SK-N-SH (cell line): ENCODE results near the gene DOK1. TPM values are rescaled to one million over a fixed set of nuclear protein-coding genes. Genes with fewer than 3 reads are reported as not detected.

ENCODE experiments used
- CTCF ChIA-PET: fragments of 300-600, 350-600 bp; formaldehyde crosslinking; extraction: SDS; loops from one replicate; lab custom pipeline; 2021; lab: Yijun Ruan, JAX
- POLR2A ChIA-PET: fragments of 350-600 bp; sonication (Branson Sonifier 250); formaldehyde crosslinking; extraction: SDS; loops from one replicate; lab custom pipeline; 2020; ENCODE audit warnings: antibody characterized with exemption, inconsistent platforms; lab: Yijun Ruan, JAX
- DNase-seq: peaks from one replicate; pipeline ENCODE4 v3.0.0; 2012
- H2AFZ ChIP-seq: fragments of 200-600 bp; sonication (generic); 2 replicates; pipeline ENCODE4 v1.8.1; 2016; ENCODE audit warnings: antibody characterized with exemption, mild to moderate bottlenecking, low read depth
- H3F3A ChIP-seq: fragments of 200-600 bp; sonication (generic); replicated peaks from 2 replicates; pipeline ENCODE3; 2016; ENCODE audit warnings: antibody characterized with exemption, mild to moderate bottlenecking; ENCODE audit not compliant: insufficient read depth
- H3K27ac ChIP-seq, 2 experiments: fragments of 200-500 bp in 1 of 2; fragments of 200-600 bp in 1 of 2; sonication (Bioruptor generic) in 1 of 2; sonication (generic), shearing (Covaris generic) in 1 of 2; 2 replicates each; pipeline versions ENCODE4 v1.5.1 to v1.6.1; 2014 to 2016; ENCODE audit warnings: low read depth in 2 of 2, inconsistent platforms in 1 of 2, low read length in 1 of 2, mild to moderate bottlenecking in 1 of 2, mixed read lengths in 1 of 2
- H3K27me3 ChIP-seq: fragments of 200-600 bp; sonication (generic), shearing (Covaris generic); 2 replicates; pipeline ENCODE4 v1.6.1; 2016; ENCODE audit warnings: mixed run types; ENCODE audit not compliant: insufficient read depth
- H3K36me3 ChIP-seq, 2 experiments: fragments of 200-500 bp in 1 of 2; fragments of 200-600 bp in 1 of 2; sonication (Bioruptor generic) in 1 of 2; sonication (generic) in 1 of 2; replicated peaks in 1 of 2; 2 replicates each; pipeline versions ENCODE3 to v1.5.1; 2014 to 2016; ENCODE audit warnings: low read length in 1 of 2, mild to moderate bottlenecking in 1 of 2; ENCODE audit not compliant: insufficient read depth in 2 of 2, control insufficient read depth in 1 of 2
- H3K4me1 ChIP-seq, 2 experiments: fragments of 200-500 bp in 1 of 2; fragments of 200-600 bp in 1 of 2; sonication (Bioruptor generic) in 1 of 2; sonication (generic), shearing (Covaris generic) in 1 of 2; 2 replicates each; pipeline versions ENCODE4 v1.5.1 to v1.6.1; 2014 to 2016; ENCODE audit warnings: low read depth in 1 of 2, low read length in 1 of 2, mixed run types in 1 of 2; ENCODE audit not compliant: insufficient read depth in 2 of 2, control insufficient read depth in 1 of 2
- H3K4me2 ChIP-seq: fragments of 200-600 bp; sonication (generic), shearing (Covaris generic); 2 replicates; pipeline ENCODE4 v1.6.1; 2017; ENCODE audit warnings: mixed run types
- H3K4me3 ChIP-seq, 2 experiments: fragments of 200-500 bp in 1 of 2; fragments of 200-600 bp in 1 of 2; sonication (Bioruptor generic) in 1 of 2; sonication (generic), shearing (Covaris generic) in 1 of 2; 2 replicates each; pipeline versions ENCODE4 v1.5.1 to v1.8.1; 2014 to 2016; ENCODE audit warnings: low read depth in 2 of 2, inconsistent platforms in 1 of 2, low read length in 1 of 2, mild to moderate bottlenecking in 1 of 2, mixed read lengths in 1 of 2, moderate library complexity in 1 of 2
- H3K79me2 ChIP-seq: fragments of 200-600 bp; sonication (generic); 2 replicates; pipeline ENCODE4 v1.8.1; 2017; ENCODE audit warnings: mild to moderate bottlenecking; ENCODE audit not compliant: insufficient read depth
- H3K9ac ChIP-seq: fragments of 200-600 bp; sonication (generic); 2 replicates; pipeline ENCODE4 v1.6.1; 2017; ENCODE audit warnings: mixed run types
- H3K9me2 ChIP-seq: fragments of 200-600 bp; sonication (generic); 2 replicates; pipeline ENCODE4 v1.6.1; 2017; ENCODE audit warnings: mixed run types
- H3K9me3 ChIP-seq: fragments of 200-600 bp; sonication (generic); 2 replicates; pipeline ENCODE4 v1.6.1; 2017; ENCODE audit warnings: mixed run types, mild to moderate bottlenecking, moderate library complexity
- H4K20me1 ChIP-seq: fragments of 200-600 bp; sonication (generic); 2 replicates; pipeline ENCODE4 v1.6.1; 2017; ENCODE audit warnings: mild to moderate bottlenecking, mixed run types; ENCODE audit not compliant: insufficient read depth
- CTCF ChIP-seq: fragments of 200-600 bp; sonication (generic); IDR thresholded peaks from 2 replicates; pipeline ENCODE4 v1.6.1; 2017; ENCODE audit warnings: antibody characterized with exemption, mild to moderate bottlenecking, moderate library complexity
- EP300 ChIP-seq, 2 experiments: IDR thresholded peaks; 2 replicates each; pipeline versions ENCODE4 v1.4.0 to v1.6.1; 2012; ENCODE audit warnings: borderline replicate concordance in 1 of 2, low read depth in 1 of 2, low read length in 1 of 2
- EZH2phosphoT487 ChIP-seq: fragments of 200-600 bp; sonication (generic); IDR thresholded peaks from 2 replicates; pipeline ENCODE4 v1.6.1; 2017; ENCODE audit warnings: low read depth, mixed run types, mild to moderate bottlenecking, antibody characterized with exemption, moderate library complexity, borderline replicate concordance
- FOXJ3 ChIP-seq: sonication (generic); formaldehyde crosslinking; IDR thresholded peaks from 2 replicates; pipeline ENCODE4 v1.5.1; 2020; ENCODE audit warnings: mild to moderate bottlenecking, missing genetic modification reagents
- FOXM1 ChIP-seq: IDR thresholded peaks from 2 replicates; pipeline ENCODE4 v1.4.0; 2012; ENCODE audit warnings: low read depth, mild to moderate bottlenecking
- GABPA ChIP-seq: IDR thresholded peaks from 2 replicates; pipeline ENCODE4 v1.4.0; 2012; ENCODE audit warnings: low read depth, mild to moderate bottlenecking
- IRF3 ChIP-seq: fragments of 150-350 bp; IDR thresholded peaks from 2 replicates; pipeline ENCODE4 v1.6.1; 2016; ENCODE audit warnings: mild to moderate bottlenecking, low read depth, low read length
- MEF2A ChIP-seq: IDR thresholded peaks from 2 replicates; pipeline ENCODE4 v1.4.0; 2012; ENCODE audit warnings: low read depth, borderline replicate concordance
- MXI1 ChIP-seq: IDR thresholded peaks from 2 replicates; pipeline ENCODE4 v1.6.1; 2012; ENCODE audit warnings: mild to moderate bottlenecking, low read depth, low read length, improper control_type of control experiment
- NFIC ChIP-seq: IDR thresholded peaks from 2 replicates; pipeline ENCODE4 v1.4.0; 2012; ENCODE audit warnings: borderline replicate concordance
- PBX3 ChIP-seq: IDR thresholded peaks from 2 replicates; pipeline ENCODE4; 2012
- RAD21 ChIP-seq: IDR thresholded peaks from 2 replicates; pipeline ENCODE4 v1.6.1; 2012; ENCODE audit warnings: mild to moderate bottlenecking, low read length
- RCOR1 ChIP-seq: fragments of 150-350 bp; IDR thresholded peaks from 2 replicates; pipeline ENCODE4 v1.6.1; 2017; ENCODE audit warnings: antibody characterized with exemption, low read length
- SIN3A ChIP-seq: IDR thresholded peaks from 2 replicates; pipeline ENCODE4 v1.6.1; 2012; ENCODE audit warnings: low read depth, mild to moderate bottlenecking, low read length, moderate library complexity, borderline replicate concordance
- TCF12 ChIP-seq: IDR thresholded peaks from 2 replicates; pipeline ENCODE4 v1.4.0; 2012
- USF2 ChIP-seq: fragments of 150-350 bp; IDR thresholded peaks from 2 replicates; pipeline ENCODE4 v1.6.1; 2017; ENCODE audit warnings: antibody characterized with exemption, low read length, low read depth, borderline replicate concordance
- YY1 ChIP-seq: IDR thresholded peaks from 2 replicates; pipeline ENCODE4 v1.4.0; 2012; ENCODE audit warnings: low read depth, mild to moderate bottlenecking
- ZBTB33 ChIP-seq: IDR thresholded peaks from 2 replicates; pipeline ENCODE4 v1.4.0; 2012; ENCODE audit warnings: low read depth, borderline replicate concordance
- WGBS: methylation state at CpG from one replicate; pipeline ENCODE4 v1.1.6; 2017; ENCODE audit warnings: low lambda C conversion rate; 5-methylcytosine and 5-hydroxymethylcytosine counted together
- polyA plus RNA-seq, 3 experiments: library from polyadenylated mRNA; depleted of rRNA; stranded (reverse); fragments of >200 nt; gene quantifications; 2 replicates each; pipeline ENCODE4 v1.2.3, GENCODE V29; 2012
- TF ChIP-seq, protein P1 (sequence below): IDR thresholded peaks from 2 replicates; pipeline ENCODE4 v1.4.0; 2012; ENCODE audit warnings: low read depth, borderline replicate concordance

Gene DOK1
- polyA plus RNA-seq, 1 of the 3 experiments (the other 2 are of a cell fraction), result 25.3 TPM

DNA sequence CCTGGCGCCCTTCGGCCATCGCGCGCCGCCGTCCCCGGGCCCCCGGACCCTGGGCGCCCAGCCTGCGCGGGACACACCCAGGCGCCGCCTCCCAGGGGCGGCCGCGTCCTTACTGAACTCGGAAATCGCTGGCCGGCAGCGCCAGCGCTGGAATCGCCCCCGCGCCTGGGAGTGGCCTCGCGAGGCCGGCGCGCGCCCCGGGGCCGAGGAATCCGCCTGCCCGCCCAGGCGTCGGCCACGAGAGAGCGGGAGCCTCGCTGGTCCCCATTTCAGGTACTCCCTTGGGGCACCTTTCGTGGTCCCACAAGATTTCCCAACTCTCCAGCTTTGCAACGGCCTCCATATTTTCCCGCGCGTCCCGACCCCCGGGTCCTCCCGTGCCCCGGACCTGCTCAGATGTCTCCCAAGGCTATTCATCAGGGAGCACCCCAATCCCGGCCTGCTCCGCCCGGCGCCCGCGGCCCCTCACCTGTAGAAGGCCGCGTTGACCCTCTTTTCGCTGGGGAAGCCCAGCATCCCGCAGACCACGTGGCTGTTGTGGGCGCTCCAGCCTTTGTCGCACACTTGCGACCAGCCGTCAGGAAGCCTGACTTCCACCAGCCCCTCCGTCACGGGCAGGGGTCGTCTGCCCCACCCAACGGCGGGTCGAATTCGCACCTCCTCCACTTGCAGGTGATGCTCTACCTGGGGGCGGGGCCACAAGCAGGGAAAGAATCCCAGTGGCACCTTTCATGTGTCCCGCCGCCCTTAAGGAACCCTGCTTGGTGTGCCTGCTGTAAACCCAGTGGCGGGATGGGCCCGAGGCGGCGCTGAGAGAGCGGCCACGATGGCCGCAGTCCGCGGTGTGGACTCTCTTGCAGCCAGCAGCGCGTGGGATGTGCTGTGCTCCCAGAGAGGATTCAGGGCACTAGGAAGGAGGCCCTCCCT lies 5.4 kb upstream of the DOK1 start (continued):
- TF ChIP-seq ZBTB33, result no peak
- no peak for TF ChIP-seq IRF3
- TF ChIP-seq RAD21, result no peak
- TF ChIP-seq SIN3A, result no peak
- no peak for TF ChIP-seq CTCF
- no peak for TF ChIP-seq GABPA
- no peak for TF ChIP-seq RCOR1
- TF ChIP-seq MXI1, result peak; percentile 80

- Histone ChIP-seq H3F3A (peaks cover 13% of the 10 kb centered on the region), H3K4me3 (peak overlapping the region in 1 of 2 experiments; percentile 52; a peak in 1 of 4 replicates), H3K27me3 (no peaks in the 10 kb centered on the region), H3K27ac (no peak overlapping the region), H3K79me2 (peaks cover 53% of the 10 kb centered on the region), H4K20me1 (no peaks in the 10 kb centered on the region), H2AFZ (no peak overlapping the region), H3K9me3 (no peaks in the 10 kb centered on the region), H3K9me2 (no peaks in the 10 kb centered on the region), H3K4me1 (peaks cover 9 to 40% of the 10 kb centered on the region in 2 experiments; a peak in 3 of 4 replicates), H3K9ac (no peak overlapping the region), H3K4me2 (peak overlapping the region; percentile 91; the same call in 1 of the 2 replicates), H3K36me3 (peaks cover 4 to 15% of the 10 kb centered on the region in 2 experiments)
- POLR2A ChIA-PET, result no interaction called here
- CTCF ChIA-PET, result interaction anchor here (1.3 to 3.2 kb wide), 4 partner anchors 18 to 36 kb away, joined by 3 to 19 read pairs (median 5); no protein-coding TSS in a partner anchor
- DNase-seq, result no peak
- 85% methylated on average over 7 of the region's 7 CpGs for WGBS
- no peak for TF ChIP-seq PBX3
- no peak for TF ChIP-seq TCF12
- TF ChIP-seq FOXM1, result no peak
- TF ChIP-seq EP300 (IDR thresholded peaks at IDR 0.05; ENCODE audit: borderline replicate concordance in 1 of 2, low read depth in 1 of 2, low read length in 1 of 2), result no peak
- no peak for TF ChIP-seq NFIC
- TF ChIP-seq, protein P1, sequence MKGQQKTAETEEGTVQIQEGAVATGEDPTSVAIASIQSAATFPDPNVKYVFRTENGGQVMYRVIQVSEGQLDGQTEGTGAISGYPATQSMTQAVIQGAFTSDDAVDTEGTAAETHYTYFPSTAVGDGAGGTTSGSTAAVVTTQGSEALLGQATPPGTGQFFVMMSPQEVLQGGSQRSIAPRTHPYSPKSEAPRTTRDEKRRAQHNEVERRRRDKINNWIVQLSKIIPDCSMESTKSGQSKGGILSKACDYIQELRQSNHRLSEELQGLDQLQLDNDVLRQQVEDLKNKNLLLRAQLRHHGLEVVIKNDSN, result no peak
- no peak for TF ChIP-seq MEF2A
- TF ChIP-seq YY1, result no peak
- no peak for TF ChIP-seq RAD21
- no peak for TF ChIP-seq EZH2phosphoT487
- TF ChIP-seq FOXJ3 (CRISPR knock-in tag), result no peak
- no peak for TF ChIP-seq USF2
- no peak for TF ChIP-seq GABPA
- TF ChIP-seq CTCF, result no peak
Measured at GRCh38 chr2:74550231-74550630, 4.3 kb upstream of the DOK1 start.
